Raji (cell line): ENCODE data around the gene INSIG1.

Source experiments
- POLR2A ChIP-seq: IDR thresholded peaks from 2 replicates; pipeline ENCODE4 v1.6.1; 2011; ENCODE audit warnings: low read depth, low read length, control low read depth; ENCODE audit not compliant: insufficient read depth

The INSIG1 gene

GRCh38 chr7:155303039-155303593, 5.4 kb downstream of the INSIG1 start:
- TF ChIP-seq POLR2A = no peak

- TF ChIP-seq POLR2A = no peak
Observed at GRCh38 chr7:155303897-155304296, 6.2 kb downstream of the INSIG1 start.

GRCh38 chr7:155305231-155305904, 7.7 kb downstream of the INSIG1 start:
- no peak for TF ChIP-seq POLR2A

GRCh38 chr7:155306673-155307470, 9.2 kb downstream of the INSIG1 start:
- TF ChIP-seq POLR2A = no peak

GRCh38 chr7:155308330-155309020, 10.8 kb downstream of the INSIG1 start:
- no peak for TF ChIP-seq POLR2A

- TF ChIP-seq POLR2A = no peak
Observed at GRCh38 chr7:155309021-155309338, 11.3 kb downstream of the INSIG1 start.

GRCh38 chr7:155310425-155311114, 12.9 kb downstream of the INSIG1 start:
- TF ChIP-seq POLR2A = no peak

- no peak for TF ChIP-seq POLR2A
Observed at GRCh38 chr7:155311826-155312537, 14.3 kb downstream of the INSIG1 start.

- no peak for TF ChIP-seq POLR2A
Observed at GRCh38 chr7:155312633-155313032, 15.0 kb downstream of the INSIG1 start.

GRCh38 chr7:155313096-155313495, 15.4 kb downstream of the INSIG1 start:
- no peak for TF ChIP-seq POLR2A

GRCh38 chr7:155315977-155316376, 18.3 kb downstream of the INSIG1 start:
- no peak for TF ChIP-seq POLR2A

GRCh38 chr7:155316427-155317113, 18.9 kb downstream of the INSIG1 start:
- TF ChIP-seq POLR2A = no peak

GRCh38 chr7:155317114-155317434, 19.4 kb downstream of the INSIG1 start:
- no peak for TF ChIP-seq POLR2A

GRCh38 chr7:155318245-155318644, 20.6 kb downstream of the INSIG1 start:
- no peak for TF ChIP-seq POLR2A

- no peak for TF ChIP-seq POLR2A
Observed at GRCh38 chr7:155322530-155322929, 24.9 kb downstream of the INSIG1 start.
